Nephron progenitor cell (in vitro differentiated cells): Measurements from ENCODE around the gene PPP1R16B.

Experiments
- DNase-seq: peaks from one replicate; pipeline ENCODE4 v3.0.0; 2021
- H3K27ac Mint-ChIP-seq: 2 replicates; pipeline ENCODE4 v1.8.0; 2021; ENCODE audit warnings: mild to moderate bottlenecking, moderate library complexity, mixed read lengths
- H3K27me3 Mint-ChIP-seq: 2 replicates; pipeline ENCODE4 v1.8.0; 2021; ENCODE audit warnings: mild to moderate bottlenecking, low read depth, mixed read lengths; ENCODE audit not compliant: poor library complexity
- H3K36me3 Mint-ChIP-seq: 2 replicates; pipeline ENCODE4 v1.8.0; 2021; ENCODE audit warnings: low read depth, mixed read lengths
- H3K4me1 Mint-ChIP-seq: 2 replicates; pipeline ENCODE4 v1.8.0; 2021; ENCODE audit warnings: mixed read lengths
- H3K4me3 Mint-ChIP-seq: 2 replicates; pipeline ENCODE4 v1.8.0; 2021; ENCODE audit warnings: mild to moderate bottlenecking, moderate library complexity, mixed read lengths
- H3K9me3 Mint-ChIP-seq: 2 replicates; pipeline ENCODE4 v1.8.0; 2021; ENCODE audit warnings: mild to moderate bottlenecking, moderate library complexity, mixed read lengths
- TF ChIP-seq, protein P1 (sequence below): fragments of 200-600 bp; sonication (generic); IDR thresholded peaks from 2 replicates; pipeline ENCODE4 v1.5.0; 2021; ENCODE audit warnings: antibody characterized with exemption

The PPP1R16B gene

DNA sequence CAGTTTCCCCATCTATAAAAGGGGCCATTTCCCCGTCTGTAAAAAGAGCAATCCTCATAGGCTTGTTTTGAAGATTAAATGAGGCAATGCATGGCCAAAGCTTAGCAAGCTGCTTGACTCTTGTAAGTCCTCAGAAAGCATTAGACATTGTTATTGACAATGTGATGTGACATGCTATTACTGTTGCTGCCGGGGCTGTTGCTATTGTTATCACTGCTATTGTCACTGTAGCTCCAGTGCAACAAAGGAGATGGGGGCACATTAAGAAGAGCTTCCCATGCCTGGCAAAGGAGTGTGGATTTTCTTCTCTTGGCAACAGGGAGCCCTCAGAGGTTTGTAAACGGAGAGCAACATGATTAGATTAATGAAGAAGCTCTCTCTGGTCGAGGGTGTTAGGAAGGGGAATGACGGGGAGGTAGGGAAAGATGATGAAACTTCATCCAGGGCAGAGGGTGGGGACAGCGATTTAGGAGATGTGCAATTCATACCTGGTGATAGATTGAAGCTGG is 87.6 kb downstream of the PPP1R16B start:
- TF ChIP-seq, protein P1, sequence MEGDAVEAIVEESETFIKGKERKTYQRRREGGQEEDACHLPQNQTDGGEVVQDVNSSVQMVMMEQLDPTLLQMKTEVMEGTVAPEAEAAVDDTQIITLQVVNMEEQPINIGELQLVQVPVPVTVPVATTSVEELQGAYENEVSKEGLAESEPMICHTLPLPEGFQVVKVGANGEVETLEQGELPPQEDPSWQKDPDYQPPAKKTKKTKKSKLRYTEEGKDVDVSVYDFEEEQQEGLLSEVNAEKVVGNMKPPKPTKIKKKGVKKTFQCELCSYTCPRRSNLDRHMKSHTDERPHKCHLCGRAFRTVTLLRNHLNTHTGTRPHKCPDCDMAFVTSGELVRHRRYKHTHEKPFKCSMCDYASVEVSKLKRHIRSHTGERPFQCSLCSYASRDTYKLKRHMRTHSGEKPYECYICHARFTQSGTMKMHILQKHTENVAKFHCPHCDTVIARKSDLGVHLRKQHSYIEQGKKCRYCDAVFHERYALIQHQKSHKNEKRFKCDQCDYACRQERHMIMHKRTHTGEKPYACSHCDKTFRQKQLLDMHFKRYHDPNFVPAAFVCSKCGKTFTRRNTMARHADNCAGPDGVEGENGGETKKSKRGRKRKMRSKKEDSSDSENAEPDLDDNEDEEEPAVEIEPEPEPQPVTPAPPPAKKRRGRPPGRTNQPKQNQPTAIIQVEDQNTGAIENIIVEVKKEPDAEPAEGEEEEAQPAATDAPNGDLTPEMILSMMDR, result no peak
- H3K9me3 Mint-ChIP-seq, result no peaks in the 10 kb centered on the region
- DNase-seq, result no peak
- no peak overlapping the region for H3K4me3 Mint-ChIP-seq
- H3K27me3 Mint-ChIP-seq, result peaks cover 65% of the 10 kb centered on the region
- H3K27ac Mint-ChIP-seq, result no peak overlapping the region
- no peaks in the 10 kb centered on the region for H3K36me3 Mint-ChIP-seq
- H3K4me1 Mint-ChIP-seq, result peaks cover 8% of the 10 kb centered on the region

DNA sequence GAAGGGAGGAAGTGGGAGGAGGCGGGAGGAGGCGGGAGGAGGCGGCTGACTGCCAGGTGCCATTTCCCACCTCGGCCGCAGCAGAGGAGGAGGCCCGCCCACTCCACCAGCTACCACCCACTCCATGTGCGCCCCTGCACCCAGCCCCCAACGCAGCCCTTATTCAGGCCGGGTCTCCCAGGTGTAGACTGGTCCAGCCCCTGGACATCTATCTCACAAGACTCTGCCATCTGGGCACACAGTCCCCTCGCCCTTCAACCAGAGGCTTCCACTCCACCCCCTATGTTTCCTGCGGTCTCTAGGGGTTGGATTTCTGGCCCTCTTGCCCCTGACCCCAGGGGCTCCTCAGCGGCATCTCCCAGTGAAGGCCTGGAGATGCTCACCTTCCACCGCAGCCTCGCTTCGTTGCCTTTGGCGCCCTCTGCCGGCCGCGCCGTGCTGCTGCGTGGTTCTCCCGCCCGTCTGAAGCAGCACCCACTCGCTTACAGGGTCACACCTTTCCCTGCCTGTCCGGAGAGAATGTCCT is 88.1 kb downstream of the PPP1R16B start:
- no peaks in the 10 kb centered on the region for H3K36me3 Mint-ChIP-seq
- DNase-seq, result peak; percentile 87
- no peaks in the 10 kb centered on the region for H3K9me3 Mint-ChIP-seq
- H3K27ac Mint-ChIP-seq, result no peak overlapping the region
- H3K4me1 Mint-ChIP-seq, result peaks cover 8% of the 10 kb centered on the region
- TF ChIP-seq, protein P1, result peak; percentile 89
- H3K27me3 Mint-ChIP-seq, result peaks cover 67% of the 10 kb centered on the region
- H3K4me3 Mint-ChIP-seq, result no peak overlapping the region

DNA sequence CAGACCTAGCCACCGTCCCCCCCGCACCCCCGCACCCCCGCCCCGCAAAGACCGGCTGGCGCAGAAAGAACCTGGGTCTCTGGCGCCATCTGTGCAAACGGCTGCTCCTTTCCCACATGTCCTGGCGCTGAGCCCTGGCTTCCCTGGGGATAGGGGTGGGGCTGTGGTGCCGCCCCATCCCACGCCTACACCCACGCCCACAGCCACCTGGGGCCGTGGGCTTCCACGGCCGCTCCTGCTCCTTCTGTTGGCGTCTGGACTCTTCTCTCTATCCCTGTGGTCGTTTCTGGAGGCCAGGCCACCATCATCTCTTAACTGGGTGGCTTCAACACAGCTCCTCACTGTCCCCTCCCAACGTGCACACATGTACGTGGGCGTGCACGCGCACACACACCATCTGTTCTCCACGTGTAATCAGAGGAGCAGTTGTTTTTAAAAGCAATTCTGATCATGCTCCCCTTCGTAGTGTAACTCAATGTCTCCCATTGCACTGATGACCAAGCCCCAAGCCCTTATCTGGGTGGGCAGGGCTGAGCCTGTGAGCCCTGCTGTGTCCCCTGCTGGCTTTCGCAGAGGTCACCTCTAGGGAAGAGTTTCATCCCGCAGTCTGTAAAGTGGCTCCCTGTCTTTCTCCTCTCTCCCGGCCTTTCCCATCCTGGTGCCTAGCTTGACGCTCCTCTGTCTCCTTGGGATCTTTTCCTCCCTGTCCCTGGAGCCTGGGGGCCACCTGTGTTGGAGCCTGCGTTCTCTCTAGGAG is 88.8 kb downstream of the PPP1R16B start:
- no peak for DNase-seq
- Mint-ChIP-seq H3K4me3 (peak overlapping the region; percentile 58), H3K27me3 (peaks cover 69% of the 10 kb centered on the region), H3K9me3 (no peaks in the 10 kb centered on the region), H3K27ac (no peak overlapping the region), H3K4me1 (peaks cover 8% of the 10 kb centered on the region), H3K36me3 (no peaks in the 10 kb centered on the region)
- TF ChIP-seq, protein P1, result no peak

DNA sequence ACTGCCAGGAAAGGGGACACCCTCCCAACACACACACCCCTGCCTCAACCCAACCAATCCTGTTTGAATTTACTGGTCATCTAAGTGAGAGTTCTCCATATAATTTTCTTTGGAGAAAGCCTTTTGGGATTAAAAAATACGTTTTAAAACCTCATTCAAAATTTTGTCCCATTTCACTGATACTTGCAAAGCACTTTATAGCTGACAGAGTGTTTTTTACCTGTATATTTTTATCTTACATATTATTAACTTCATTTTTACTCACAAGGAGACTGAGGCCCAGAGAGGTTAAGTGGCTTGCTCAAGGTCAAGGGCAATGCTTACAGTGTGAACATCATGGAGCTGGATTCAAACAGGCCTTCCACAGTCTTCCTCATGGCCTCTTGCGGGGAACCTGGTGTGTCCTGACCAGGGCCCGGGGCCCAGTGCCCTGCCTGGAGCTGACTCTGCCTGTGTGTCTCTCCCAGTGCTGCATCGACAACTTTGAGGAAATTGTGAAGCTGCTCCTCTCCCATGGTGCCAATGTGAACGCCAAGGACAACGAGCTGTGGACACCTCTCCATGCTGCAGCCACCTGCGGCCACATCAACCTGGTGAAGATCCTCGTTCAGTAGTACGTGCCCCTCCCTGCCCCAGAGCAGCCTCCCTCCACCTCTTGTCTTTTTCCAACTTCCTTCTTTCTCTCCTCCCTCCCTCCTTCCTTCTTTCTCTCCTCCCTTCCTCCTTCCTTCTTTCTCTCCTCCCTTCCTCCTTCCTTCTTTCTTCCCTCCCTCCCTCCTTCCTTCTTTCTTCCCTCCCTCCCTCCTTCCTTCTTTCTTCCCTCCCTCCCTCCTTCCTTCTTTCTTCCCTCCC is 89.8 kb downstream of the PPP1R16B start:
- peaks cover 8% of the 10 kb centered on the region for H3K4me1 Mint-ChIP-seq
- no peak for DNase-seq
- H3K36me3 Mint-ChIP-seq, result no peaks in the 10 kb centered on the region
- H3K27ac Mint-ChIP-seq, result no peak overlapping the region
- no peak overlapping the region for H3K4me3 Mint-ChIP-seq
- TF ChIP-seq, protein P1, result no peak
- H3K9me3 Mint-ChIP-seq, result no peaks in the 10 kb centered on the region
- H3K27me3 Mint-ChIP-seq, result peaks cover 69% of the 10 kb centered on the region

DNA sequence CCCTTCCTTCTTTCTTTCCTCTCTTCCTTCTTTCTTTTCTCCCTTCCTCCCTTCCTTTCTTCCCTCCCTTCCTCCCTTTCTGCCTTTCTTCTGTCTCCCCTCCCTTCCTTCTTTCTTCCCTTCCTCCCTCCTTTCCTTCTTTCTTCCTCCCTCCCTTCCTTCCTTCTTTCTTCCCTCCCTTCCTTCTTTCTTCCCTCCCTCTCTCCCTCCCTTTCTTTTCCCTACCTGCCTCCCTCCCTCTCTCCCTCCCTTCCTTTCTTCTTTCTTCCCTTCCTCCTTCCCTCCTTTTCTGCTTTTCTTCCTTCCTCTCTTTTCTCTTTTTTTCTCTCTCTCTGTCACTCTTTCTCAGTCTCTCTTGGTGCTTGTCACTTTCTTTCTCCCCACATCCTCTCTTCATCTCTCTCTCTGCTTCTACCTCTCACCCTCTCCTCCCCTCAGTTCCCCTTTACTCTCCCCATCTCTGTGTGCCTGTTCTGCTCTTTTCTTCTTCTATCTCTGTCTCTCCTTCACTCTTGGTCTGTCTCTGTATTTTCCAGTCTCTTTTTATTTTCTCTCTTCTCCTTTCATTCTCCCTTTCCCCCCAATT is 90.6 kb downstream of the PPP1R16B start:
- Mint-ChIP-seq H3K4me3 (no peak overlapping the region), H3K27me3 (peaks cover 73% of the 10 kb centered on the region), H3K9me3 (no peaks in the 10 kb centered on the region), H3K36me3 (no peaks in the 10 kb centered on the region), H3K27ac (no peak overlapping the region), H3K4me1 (peaks cover 8% of the 10 kb centered on the region)
- TF ChIP-seq, protein P1, result no peak
- no peak for DNase-seq
